ENCODE data around the gene SEPTIN12. TPM values are rescaled to one million over a fixed set of nuclear protein-coding genes. Genes with fewer than 3 reads are reported as not detected.

Gene SEPTIN12
- total and polyA plus RNA-seq, 2 donors (not counting 1 experiment from before 2014, with no cell fraction given) = 0.07 TPM; not detected in 1

- Histone ChIP-seq H4K20me1 (ENCODE audit: control insufficient read depth, insufficient read depth, low read length, poor library complexity, severe bottlenecking) (peaks cover 50% of the 10 kb centered on the region), H3K36me3 (replicated peaks in 1 of 2; ENCODE audit: control extremely low read depth in 1 of 2, control insufficient read depth in 1 of 2, extremely low read depth in 1 of 2, insufficient read depth in 2 of 2, low read length in 1 of 2) (peaks cover 11 to 59% of the 10 kb centered on the region in 2 experiments), H3K4me2 (replicated peaks; ENCODE audit: low read depth, low read length, poor library complexity, severe bottlenecking) (peak overlapping the region; percentile 33), H3K4me1 (ENCODE audit: control insufficient read depth in 2 of 2, insufficient read depth in 2 of 2, low read length in 2 of 2) (peaks cover 16 to 23% of the 10 kb centered on the region in 2 donors), H3K9me3 (ENCODE audit: control extremely low read depth in 1 of 3, control insufficient read depth in 2 of 3, insufficient read depth in 1 of 3, low read length in 2 of 3) (no peaks in the 10 kb centered on the region), H3K27me3 (replicated peaks in 1 of 4; ENCODE audit: control extremely low read depth in 1 of 4, control insufficient read depth in 3 of 4, insufficient read depth in 4 of 4, low read length in 3 of 4) (no peaks in the 10 kb centered on the region), H3K9ac (ENCODE audit: low read length) (no peak overlapping the region), H3K4me3 (ENCODE audit: control extremely low read depth in 1 of 5, extremely low read depth in 1 of 5, insufficient read depth in 1 of 5, low read depth in 2 of 5, low read length in 4 of 5) (no peak overlapping the region), H3K79me2 (ENCODE audit: control insufficient read depth, insufficient read depth, low read length) (peaks cover 50% of the 10 kb centered on the region), H2AFZ (ENCODE audit: insufficient read depth, low read depth, low read length, poor library complexity, severe bottlenecking) (no peak overlapping the region), H3K27ac (ENCODE audit: low read length in 2 of 2) (peak overlapping the region in 1 of 2 donors; percentile 62)
- ChIA-PET POLR2A (no interaction called here), CTCF (no interaction called here)
- TF ChIP-seq CTCF (IDR thresholded peaks at IDR 0.05) (no peak), EZH2 (IDR thresholded peaks at IDR 0.05; ENCODE audit: borderline replicate concordance, insufficient read depth, low read depth, low read length, poor library complexity, severe bottlenecking) (no peak)
- ATAC-seq (ENCODE audit: low read depth) (no peak), DNase-seq (peak; percentile 30)
- Mint-ChIP-seq H3K27ac (peak overlapping the region; percentile 54), H3K27me3 (no peaks in the 10 kb centered on the region), H3K4me3 (peak overlapping the region; percentile 30), H3K4me1 (peaks cover 20% of the 10 kb centered on the region), H3K9me3 (ENCODE audit: insufficient read depth) (no peaks in the 10 kb centered on the region)
- intact Hi-C loops (cut with micrococcal nuclease) = no loop called here
- WGBS (ENCODE audit: insufficient coverage) = 32% methylated on average over 3 of the region's 6 CpGs
These were observed 44.7 kb upstream of the SEPTIN12 start for GRCh38 chr16:4832698-4833343.

- TF ChIP-seq CTCF (IDR thresholded peaks at IDR 0.05) (no peak), EZH2 (IDR thresholded peaks at IDR 0.05; ENCODE audit: borderline replicate concordance, insufficient read depth, low read depth, low read length, poor library complexity, severe bottlenecking) (no peak)
- no peak overlapping the region for H3K4me2 ChIP-seq (replicated peaks; ENCODE audit: low read depth, low read length, poor library complexity, severe bottlenecking)
- Mint-ChIP-seq H3K9me3 (ENCODE audit: insufficient read depth) (no peaks in the 10 kb centered on the region), H3K4me3 (no peak overlapping the region), H3K4me1 (peaks cover 20% of the 10 kb centered on the region), H3K27ac (no peak overlapping the region), H3K27me3 (no peaks in the 10 kb centered on the region)
- H3K4me1 ChIP-seq (ENCODE audit: control insufficient read depth in 2 of 2, insufficient read depth in 2 of 2, low read length in 2 of 2) = peaks cover 16 to 23% of the 10 kb centered on the region in 2 donors
- peaks cover 55% of the 10 kb centered on the region for H4K20me1 ChIP-seq (ENCODE audit: control insufficient read depth, insufficient read depth, low read length, poor library complexity, severe bottlenecking)
- 100% methylated on average over 6 of the region's 8 CpGs for WGBS (ENCODE audit: insufficient coverage)
- no peaks in the 10 kb centered on the region for H3K9me3 ChIP-seq (ENCODE audit: control extremely low read depth in 1 of 3, control insufficient read depth in 2 of 3, insufficient read depth in 1 of 3, low read length in 2 of 3)
- DNase-seq (no peak), ATAC-seq (ENCODE audit: low read depth) (no peak)
- no peak overlapping the region for H3K9ac ChIP-seq (ENCODE audit: low read length)
- no peaks in the 10 kb centered on the region for H3K27me3 ChIP-seq (replicated peaks in 1 of 4; ENCODE audit: control extremely low read depth in 1 of 4, control insufficient read depth in 3 of 4, insufficient read depth in 4 of 4, low read length in 3 of 4)
- no peak overlapping the region for H3K4me3 ChIP-seq (ENCODE audit: control extremely low read depth in 1 of 5, extremely low read depth in 1 of 5, insufficient read depth in 1 of 5, low read depth in 2 of 5, low read length in 4 of 5)
- intact Hi-C loops (cut with micrococcal nuclease) = no loop called here
- peaks cover 13 to 59% of the 10 kb centered on the region in 2 experiments for H3K36me3 ChIP-seq (replicated peaks in 1 of 2; ENCODE audit: control extremely low read depth in 1 of 2, control insufficient read depth in 1 of 2, extremely low read depth in 1 of 2, insufficient read depth in 2 of 2, low read length in 1 of 2)
- peaks cover 56% of the 10 kb centered on the region for H3K79me2 ChIP-seq (ENCODE audit: control insufficient read depth, insufficient read depth, low read length)
- ChIA-PET CTCF (no interaction called here), POLR2A (no interaction called here)
- H3K27ac ChIP-seq (ENCODE audit: low read length in 2 of 2) = no peak overlapping the region
- no peak overlapping the region for H2AFZ ChIP-seq (ENCODE audit: insufficient read depth, low read depth, low read length, poor library complexity, severe bottlenecking)
These were observed 43.5 kb upstream of the SEPTIN12 start for GRCh38 chr16:4831616-4832015.

All from B cell (primary cell).